CD14-positive monocyte (primary cell): ENCODE data around the gene SPATA22. TPM values are rescaled to one million over a fixed set of nuclear protein-coding genes. Genes with fewer than 3 reads are reported as not detected.
"Not testable (repeated sequence)": the region's sequence is repeated elsewhere in the genome, so short reads cannot be mapped to it uniquely, and the experiment has no call there.

ENCODE experiments used
- DNase-seq, 3 donors: peaks; one replicate each; pipeline ENCODE4 v3.0.0-alpha.2; 2011 to 2022
- H2AFZ ChIP-seq: 2 replicates; pipeline ENCODE4 v1.6.0; 2012; ENCODE audit warnings: mild to moderate bottlenecking, low read depth, low read length, inconsistent platforms; ENCODE audit not compliant: insufficient read depth, poor library complexity, severe bottlenecking
- H3K27ac ChIP-seq, 2 donors: 1 replicate in 1 of 2; 2 replicates in 1 of 2; pipeline ENCODE4 v1.5.1; 2012 to 2013; ENCODE audit warnings: low read length in 2 of 2, control low read depth in 1 of 2, inconsistent platforms in 1 of 2, low read depth in 1 of 2, mild to moderate bottlenecking in 1 of 2
- H3K27me3 ChIP-seq, 2 donors: one replicate each; pipeline versions ENCODE4 v1.6.0 to v1.6.1; 2011 to 2013; ENCODE audit warnings: low read length in 2 of 2; ENCODE audit not compliant: control insufficient read depth in 2 of 2, insufficient read depth in 2 of 2
- H3K36me3 ChIP-seq, 2 donors: replicated peaks in 1 of 2; 1 replicate in 1 of 2; 2 replicates in 1 of 2; pipeline versions ENCODE4 v1.5.1 to v1.6.1; 2012 to 2013; ENCODE audit warnings: low read length in 2 of 2, control low read depth in 1 of 2, inconsistent platforms in 1 of 2, mild to moderate bottlenecking in 1 of 2; ENCODE audit not compliant: insufficient read depth in 2 of 2, control insufficient read depth in 1 of 2
- H3K4me1 ChIP-seq, 2 donors: 1 replicate in 1 of 2; 2 replicates in 1 of 2; pipeline versions ENCODE4 v1.5.1 to v1.6.1; 2012 to 2013; ENCODE audit warnings: low read length in 2 of 2, control low read depth in 1 of 2, inconsistent platforms in 1 of 2, mild to moderate bottlenecking in 1 of 2, moderate library complexity in 1 of 2; ENCODE audit not compliant: insufficient read depth in 2 of 2, control insufficient read depth in 1 of 2
- H3K4me2 ChIP-seq: replicated peaks from 2 replicates; pipeline ENCODE3; 2012; ENCODE audit warnings: low read length, moderate library complexity, mild to moderate bottlenecking; ENCODE audit not compliant: poor library complexity, severe bottlenecking; ENCODE audit errors: extremely low read depth
- H3K4me3 ChIP-seq, 3 experiments: fragments of 200-600 bp in 1 of 3; sonication (generic) in 1 of 3; replicated peaks in 1 of 3; 1 replicate in 2 of 3; 2 replicates in 1 of 3; pipeline ENCODE4 v1.5.1; 2011 to 2013; ENCODE audit warnings: low read length in 3 of 3, mild to moderate bottlenecking in 3 of 3, control low read depth in 2 of 3, low read depth in 2 of 3, inconsistent platforms in 1 of 3, moderate library complexity in 1 of 3
- H3K79me2 ChIP-seq: 2 replicates; pipeline ENCODE4 v1.6.0; 2012; ENCODE audit warnings: mild to moderate bottlenecking, control low read depth, inconsistent platforms, low read length, moderate library complexity; ENCODE audit not compliant: insufficient read depth
- H3K9ac ChIP-seq: 2 replicates; pipeline ENCODE4 v1.6.0; 2017; ENCODE audit warnings: low read length, mild to moderate bottlenecking; ENCODE audit not compliant: insufficient read depth, poor library complexity, severe bottlenecking
- H3K9me3 ChIP-seq, 2 donors: replicated peaks in 1 of 2; 1 replicate in 1 of 2; 2 replicates in 1 of 2; pipeline versions ENCODE4 v1.5.1 to v1.6.1; 2012 to 2013; ENCODE audit warnings: low read length in 2 of 2, control low read depth in 1 of 2; ENCODE audit not compliant: control insufficient read depth in 1 of 2, insufficient read depth in 1 of 2
- H4K20me1 ChIP-seq: 2 replicates; pipeline ENCODE4 v1.6.0; 2012; ENCODE audit warnings: mild to moderate bottlenecking, low read length, control low read depth, moderate library complexity; ENCODE audit not compliant: insufficient read depth
- H3K27ac Mint-ChIP-seq, 7 donors: one replicate each; pipeline ENCODE4 v1.8.0; 2020; ENCODE audit warnings: mild to moderate bottlenecking in 7 of 7, mixed read lengths in 7 of 7, moderate library complexity in 6 of 7, inconsistent platforms in 2 of 7
- H3K27me3 Mint-ChIP-seq, 3 donors: one replicate each; pipeline ENCODE4 v1.8.0; 2021 to 2022; ENCODE audit warnings: low read depth in 3 of 3, mild to moderate bottlenecking in 3 of 3, mixed read lengths in 3 of 3, moderate library complexity in 3 of 3, inconsistent platforms in 1 of 3
- H3K36me3 Mint-ChIP-seq, 2 donors: one replicate each; pipeline ENCODE4 v1.8.0; 2020; ENCODE audit warnings: mixed read lengths in 2 of 2, inconsistent platforms in 1 of 2, mild to moderate bottlenecking in 1 of 2
- H3K4me1 Mint-ChIP-seq: one replicate; pipeline ENCODE4 v1.8.0; 2020; ENCODE audit warnings: mild to moderate bottlenecking, mixed read lengths
- H3K4me3 Mint-ChIP-seq, 2 donors: one replicate each; pipeline ENCODE4 v1.8.0; 2020; ENCODE audit warnings: mild to moderate bottlenecking in 2 of 2, mixed read lengths in 2 of 2, moderate library complexity in 1 of 2
- H3K9me3 Mint-ChIP-seq, 7 donors: one replicate each; pipeline ENCODE4 v1.8.0; 2020 to 2022; ENCODE audit warnings: mixed read lengths in 7 of 7, mild to moderate bottlenecking in 6 of 7, moderate library complexity in 6 of 7, inconsistent platforms in 2 of 7
- CTCF ChIP-seq: fragments of 200-600 bp; IDR thresholded peaks from one replicate; pipeline ENCODE4 v1.8.0; 2022; ENCODE audit warnings: antibody characterized with exemption, mild to moderate bottlenecking
- WGBS: methylation state at CpG from one replicate; pipeline ENCODE4 v1.1.5; 2013; ENCODE audit warnings: missing lambda C conversion rate; ENCODE audit not compliant: insufficient coverage; 5-methylcytosine and 5-hydroxymethylcytosine counted together
- intact Hi-C, 2 donors: fragments of 100-400 bp; cut with micrococcal nuclease; formaldehyde crosslinking; loops; one replicate each; pipeline versions ENCODE4 v1.15.0 to v1.15.1; 2023
- polyA plus RNA-seq, 3 donors: library from polyadenylated mRNA; depleted of rRNA in 1 of 3; unstranded in 2 of 3; stranded (reverse) in 1 of 3; fragments of 300-500 nt in 2 of 3; fragments of >200 nt in 1 of 3; fragmentation: Illumina TruSeq in 2 of 3; gene quantifications; 1 replicate in 2 of 3; 2 replicates in 1 of 3; pipeline ENCODE4 v1.2.3, GENCODE V29; 2012 to 2021

Gene SPATA22
- polyA plus RNA-seq, 3 donors = 0.13 TPM; not detected in 2

- DNase-seq = no peak
- H3K27me3 ChIP-seq = no peaks in the 10 kb centered on the region
- no peaks in the 10 kb centered on the region for H3K36me3 Mint-ChIP-seq
- no peaks in the 10 kb centered on the region for H3K4me1 Mint-ChIP-seq
- no peak for TF ChIP-seq CTCF
- H3K4me1 ChIP-seq = no peaks in the 10 kb centered on the region
- H3K9ac ChIP-seq = no peak overlapping the region
- H3K79me2 ChIP-seq = no peaks in the 10 kb centered on the region
- H4K20me1 ChIP-seq = no peaks in the 10 kb centered on the region
- H3K9me3 ChIP-seq = no peaks in the 10 kb centered on the region
- no peaks in the 10 kb centered on the region for H3K36me3 ChIP-seq
- H2AFZ ChIP-seq = no peak overlapping the region
- no peak overlapping the region for H3K4me3 Mint-ChIP-seq
- intact Hi-C loops = no loop called here
- H3K27ac ChIP-seq = no peak overlapping the region
- peaks cover 0 to 3% (median 2%) of the 10 kb centered on the region in 7 donors for H3K9me3 Mint-ChIP-seq
- no peak overlapping the region for H3K4me2 ChIP-seq
- peaks cover 0 to 9% (median 0%) of the 10 kb centered on the region in 3 donors for H3K27me3 Mint-ChIP-seq
- no peak overlapping the region for H3K27ac Mint-ChIP-seq
- no peak overlapping the region for H3K4me3 ChIP-seq
- 54% methylated on average over 7 of the region's 9 CpGs for WGBS
Observed at GRCh38 chr17:3514873-3515272, 43.3 kb upstream of the SPATA22 start.

- H3K9me3 Mint-ChIP-seq, H3K27me3 ChIP-seq, H3K4me3 Mint-ChIP-seq, H3K4me2 ChIP-seq, DNase-seq, H3K4me1 Mint-ChIP-seq, H3K9ac ChIP-seq, H3K4me1 ChIP-seq, H3K9me3 ChIP-seq, H3K4me3 ChIP-seq, H2AFZ ChIP-seq, H3K36me3 ChIP-seq, H3K79me2 ChIP-seq, H3K27me3 Mint-ChIP-seq, H4K20me1 ChIP-seq, H3K36me3 Mint-ChIP-seq, intact Hi-C loops, H3K27ac ChIP-seq: not testable (repeated sequence)
- 87% methylated on average over 6 of the region's 11 CpGs for WGBS
- peak overlapping the region in 1 of 7 donors; percentile 11 for H3K27ac Mint-ChIP-seq
Observed at GRCh38 chr17:3514167-3514566, 42.5 kb upstream of the SPATA22 start.
